Measurements from ENCODE around the gene FOXI1.

GRCh38 chr5:170144286-170145023 lies 38.8 kb downstream of the FOXI1 start:
- TF ChIP-seq TAF1 (IDR thresholded peaks at IDR 0.05; ENCODE audit: borderline replicate concordance, low read depth, low read length) (no peak), POLR2A (IDR thresholded peaks at IDR 0.05; ENCODE audit: low read depth, low read length) (no peak)

Measured in GM12892 (cell line).